Measurements from ENCODE around the gene GPS2. TPM values are rescaled to one million over a fixed set of nuclear protein-coding genes. Genes with fewer than 3 reads are reported as not detected.

GPS2 gene
- total and polyA plus RNA-seq, 10 of the 15 experiments (the other 5 are each of a cell fraction or from before 2014, with no cell fraction given) = 10.2 to 96.4 (median 42.5) TPM

DNA sequence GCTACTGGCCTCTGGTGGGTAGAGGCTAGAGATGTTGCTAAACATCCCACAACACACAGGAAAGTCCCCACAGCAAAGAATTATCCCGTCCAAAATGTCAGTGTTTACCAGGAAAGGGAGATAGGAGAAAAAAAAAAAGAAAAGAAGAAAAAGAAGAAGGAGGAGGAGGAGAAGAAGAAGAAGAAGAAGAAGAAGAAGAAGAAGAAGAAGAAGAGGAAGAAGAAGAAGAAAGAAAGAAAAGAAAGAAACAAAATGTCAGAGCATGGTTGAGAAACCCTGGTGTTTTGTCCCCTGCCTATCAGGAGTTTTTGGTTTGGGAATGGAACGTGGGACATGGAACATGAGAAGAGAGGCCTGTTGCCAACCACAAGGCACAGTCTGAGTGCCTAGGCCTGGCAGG is 42.2 kb upstream of the GPS2 start (continued):
- TF ChIP-seq MEF2B (IDR thresholded peaks at IDR 0.05; ENCODE audit: partially characterized antibody, poor library complexity, severe bottlenecking) = no peak

DNA sequence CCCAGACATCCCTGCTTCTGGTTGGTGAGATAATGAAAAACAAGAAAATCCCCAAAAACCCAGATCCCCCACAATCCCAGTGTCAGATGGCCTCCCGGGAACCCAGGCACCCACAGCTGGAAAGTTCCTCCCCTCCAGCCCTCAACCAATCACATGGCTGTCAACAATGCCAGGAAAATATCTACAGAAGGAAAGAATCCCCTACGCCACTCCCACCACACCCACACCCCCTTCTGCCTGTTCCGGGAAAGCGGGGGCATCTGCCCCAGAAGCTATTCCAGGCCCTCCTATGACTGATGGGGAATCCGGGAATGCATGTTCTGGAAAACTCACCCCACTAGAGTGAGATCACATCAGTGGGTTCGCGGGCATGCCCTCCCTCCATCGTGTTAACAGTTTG is 41.6 kb upstream of the GPS2 start:
- WGBS (ENCODE audit: insufficient coverage, insufficient replicate concordance, low lambda C conversion rate, missing lambda C conversion rate) = 65% methylated on average over 8 of the region's 8 CpGs
- in situ Hi-C loops (cut with MboI) = no loop called here
- H3K36me3 ChIP-seq (ENCODE audit: control insufficient read depth in 2 of 2, insufficient read depth in 2 of 2, low read length in 1 of 2) = no peaks in the 10 kb centered on the region
- DNase-seq (ENCODE audit: low read depth, low spot score) = no peak
- no peak overlapping the region for H3K4me3 ChIP-seq
- H3K79me2 ChIP-seq (ENCODE audit: control insufficient read depth, insufficient read depth, low read length) = peaks cover 7% of the 10 kb centered on the region
- ChIA-PET POLR2A (interaction anchor here (0.6 to 1.3 kb wide), 2 partner anchors 79 to 264 kb away, joined by 3 to 9 read pairs; partner anchors contain the start of gene TMEM102), CTCF (interaction anchor here (0.8 to 4.0 kb wide), 32 partner anchors 11 to 331 kb away, joined by 3 to 58 read pairs (median 5); partner anchors contain the start of genes ACAP1, CD68, MPDU1 and SAT2), SMC1A (ENCODE audit: uncharacterized antibody, unreplicated experiment) (interaction anchor here (0.9 to 2.4 kb wide), 9 partner anchors 20 to 331 kb away, joined by 3 to 10 read pairs (median 7); partner anchors contain the start of genes ACAP1, TMEM256, TP53 and WRAP53), RAD21 (ENCODE audit: unreplicated experiment) (interaction anchor here (1.2 to 3.6 kb wide), 7 partner anchors 79 to 331 kb away, joined by 3 to 31 read pairs (median 8); partner anchors contain the start of genes MPDU1, TMEM102, TNFSF13 and WRAP53)
- intact Hi-C loops (cut with micrococcal nuclease; ENCODE audit: unreplicated experiment) = loop anchor here (2.0 kb wide), 1 partner anchor 204 kb away; the partner anchor contains the start of gene SENP3
- no peak overlapping the region for H3K9ac ChIP-seq (ENCODE audit: control insufficient read depth, insufficient read depth, low read length)
- no peaks in the 10 kb centered on the region for H3K27me3 ChIP-seq (replicated peaks in 1 of 2; ENCODE audit: control insufficient read depth in 2 of 2, insufficient read depth in 2 of 2, low read length in 1 of 2)
- no peak overlapping the region for H3K27ac ChIP-seq (ENCODE audit: control insufficient read depth, insufficient read depth)
- no TSS peak for BruUV-seq (replicated peaks)
- no peak overlapping the region for H2AFZ ChIP-seq (ENCODE audit: control insufficient read depth, low read depth, low read length)
- no peak overlapping the region for H3K4me2 ChIP-seq (ENCODE audit: control insufficient read depth, insufficient read depth)
- H3K9me3 ChIP-seq (replicated peaks; ENCODE audit: control insufficient read depth, insufficient read depth, low read length) = no peaks in the 10 kb centered on the region
- peaks cover 18% of the 10 kb centered on the region for H3K4me1 ChIP-seq (ENCODE audit: control insufficient read depth, insufficient read depth, low read length)
- no peak for FAIRE-seq
- no peaks in the 10 kb centered on the region for H4K20me1 ChIP-seq (ENCODE audit: control insufficient read depth, insufficient read depth)
- no peak for ATAC-seq
- TF ChIP-seq KLF5 (IDR thresholded peaks at IDR 0.05; ENCODE audit: partially characterized antibody) = no peak
- no peak for TF ChIP-seq FOS (IDR thresholded peaks at IDR 0.05; ENCODE audit: borderline replicate concordance, extremely low read depth, insufficient read length)
- no peak for TF ChIP-seq RB1 (IDR thresholded peaks at IDR 0.05; ENCODE audit: borderline replicate concordance)

Measured in GM12878 (cell line).